ENCODE measurements around the gene RAD52. TPM values are rescaled to one million over a fixed set of nuclear protein-coding genes. Genes with fewer than 3 reads are reported as not detected.
A peak's percentile ranks its signal among the peaks of the same experiment; 100 is the strongest.

The RAD52 gene
- total RNA-seq, 6 donors from 2014 or later: 8.2 to 59.7 (median 14.9) TPM

DNA sequence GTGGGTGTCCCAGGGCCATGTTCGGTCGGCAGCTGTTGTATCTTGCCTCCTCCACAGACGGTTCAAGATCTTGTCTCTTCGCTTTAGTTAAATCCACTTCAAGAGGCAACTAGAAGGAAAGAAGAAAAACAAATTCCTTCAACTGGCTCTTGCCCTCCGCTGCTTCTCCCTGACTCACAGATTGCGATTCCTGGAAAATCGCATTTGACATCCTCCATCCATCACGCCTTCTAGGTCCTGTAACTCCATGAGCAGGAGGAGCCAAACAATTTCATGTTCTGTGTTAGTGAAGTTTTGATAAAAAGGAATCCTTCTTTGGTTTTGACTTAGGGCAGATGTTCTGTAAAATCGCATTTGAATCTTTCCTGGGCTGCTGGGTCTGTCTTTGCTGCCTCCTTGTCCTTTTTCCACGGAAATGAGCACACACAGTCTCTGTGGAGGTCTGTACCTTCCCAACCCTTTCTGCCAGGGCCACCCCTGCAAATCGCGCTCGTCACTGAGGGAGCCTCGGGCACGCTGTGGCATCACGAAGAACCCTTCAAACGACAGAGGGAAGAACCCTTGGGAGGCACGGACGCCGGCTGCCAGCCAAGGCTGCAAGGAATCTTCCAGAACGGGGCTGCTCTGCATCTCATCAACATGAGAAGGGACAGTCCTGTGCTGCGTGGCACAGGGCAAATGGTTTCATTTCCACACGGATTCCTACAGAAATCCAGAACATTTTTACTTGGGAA, 32.6 kb downstream of the RAD52 start:
- no peaks in the 10 kb centered on the region for H3K27me3 ChIP-seq
- DNase-seq (peak in 1 of 2 donors; percentile 64), ATAC-seq (ENCODE audit: low FRiP score in 2 of 2) (no peak)
- H3K4me1 ChIP-seq: peaks cover 0 to 15% (median 3%) of the 10 kb centered on the region in 4 donors
- no peak overlapping the region for H3K4me3 ChIP-seq
- WGBS, 2 donors: 94 to 95% methylated on average over 23 of the region's 23 CpGs
- H3K9me3 ChIP-seq: no peaks in the 10 kb centered on the region
- no peak for TF ChIP-seq POLR2AphosphoS5 (IDR thresholded peaks at IDR 0.05)
- TF ChIP-seq EP300 (IDR thresholded peaks at IDR 0.05): no peak
- TF ChIP-seq CTCF (IDR thresholded peaks at IDR 0.05): no peak
- no peak overlapping the region for H3K27ac ChIP-seq
- peaks cover 9 to 77% (median 38%) of the 10 kb centered on the region in 4 donors for H3K36me3 ChIP-seq

- H3K27ac ChIP-seq: no peak overlapping the region
- WGBS, 2 donors: 86 to 93% methylated on average over 26 to 27 of the region's 27 CpGs
- H3K27me3 ChIP-seq: no peaks in the 10 kb centered on the region
- H3K9me3 ChIP-seq: no peaks in the 10 kb centered on the region
- H3K36me3 ChIP-seq: peaks cover 9 to 76% (median 38%) of the 10 kb centered on the region in 4 donors
- H3K4me3 ChIP-seq: no peak overlapping the region
- peak in 1 of 2 donors; percentile 78 for DNase-seq
- peaks cover 0 to 22% (median 3%) of the 10 kb centered on the region in 4 donors for H3K4me1 ChIP-seq
- no peak for TF ChIP-seq POLR2AphosphoS5 (IDR thresholded peaks at IDR 0.05)
- no peak for TF ChIP-seq CTCF (IDR thresholded peaks at IDR 0.05)
- no peak for TF ChIP-seq POLR2A (IDR thresholded peaks at IDR 0.05)
- TF ChIP-seq EP300 (IDR thresholded peaks at IDR 0.05): no peak
- peak in 1 of 2 donors; percentile 23 for ATAC-seq (ENCODE audit: low FRiP score in 2 of 2)
These were observed 33.3 kb downstream of the RAD52 start for GRCh38 chr12:916240-916639.

DNA sequence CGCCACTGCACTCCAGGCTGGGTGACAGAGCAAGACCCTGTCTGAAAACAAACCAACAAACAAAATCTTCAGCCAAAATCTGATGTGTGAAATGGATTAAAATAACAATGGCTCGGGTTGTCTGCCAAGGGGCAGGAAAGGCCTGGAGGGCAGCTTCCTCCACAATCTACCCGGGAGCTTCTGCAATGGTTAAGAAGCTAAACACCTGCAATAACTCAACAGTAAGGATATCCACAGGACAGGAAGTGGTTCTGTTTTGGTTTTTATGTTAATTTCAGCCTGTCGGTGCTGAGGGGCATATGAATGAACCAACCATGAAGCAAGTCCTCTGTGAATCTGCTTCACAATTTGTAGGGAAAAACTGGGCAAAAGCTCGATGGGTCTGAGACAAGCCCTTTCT, 34.4 kb downstream of the RAD52 start:
- Histone ChIP-seq H3K36me3 (peaks cover 9 to 84% (median 41%) of the 10 kb centered on the region in 4 donors), H3K9me3 (no peaks in the 10 kb centered on the region), H3K4me1 (peaks cover 0 to 24% (median 11%) of the 10 kb centered on the region in 4 donors), H3K27ac (no peak overlapping the region), H3K27me3 (no peaks in the 10 kb centered on the region), H3K4me3 (no peak overlapping the region)
- WGBS, 2 donors: 43 to 46% methylated on average over 5 of the region's 5 CpGs
- DNase-seq (no peak), ATAC-seq (ENCODE audit: low FRiP score in 2 of 2) (no peak)
- no peak for TF ChIP-seq CTCF (IDR thresholded peaks at IDR 0.05)
- no peak for TF ChIP-seq POLR2AphosphoS5 (IDR thresholded peaks at IDR 0.05)
- TF ChIP-seq EP300 (IDR thresholded peaks at IDR 0.05): no peak
- no peak for TF ChIP-seq POLR2A (IDR thresholded peaks at IDR 0.05)

DNA sequence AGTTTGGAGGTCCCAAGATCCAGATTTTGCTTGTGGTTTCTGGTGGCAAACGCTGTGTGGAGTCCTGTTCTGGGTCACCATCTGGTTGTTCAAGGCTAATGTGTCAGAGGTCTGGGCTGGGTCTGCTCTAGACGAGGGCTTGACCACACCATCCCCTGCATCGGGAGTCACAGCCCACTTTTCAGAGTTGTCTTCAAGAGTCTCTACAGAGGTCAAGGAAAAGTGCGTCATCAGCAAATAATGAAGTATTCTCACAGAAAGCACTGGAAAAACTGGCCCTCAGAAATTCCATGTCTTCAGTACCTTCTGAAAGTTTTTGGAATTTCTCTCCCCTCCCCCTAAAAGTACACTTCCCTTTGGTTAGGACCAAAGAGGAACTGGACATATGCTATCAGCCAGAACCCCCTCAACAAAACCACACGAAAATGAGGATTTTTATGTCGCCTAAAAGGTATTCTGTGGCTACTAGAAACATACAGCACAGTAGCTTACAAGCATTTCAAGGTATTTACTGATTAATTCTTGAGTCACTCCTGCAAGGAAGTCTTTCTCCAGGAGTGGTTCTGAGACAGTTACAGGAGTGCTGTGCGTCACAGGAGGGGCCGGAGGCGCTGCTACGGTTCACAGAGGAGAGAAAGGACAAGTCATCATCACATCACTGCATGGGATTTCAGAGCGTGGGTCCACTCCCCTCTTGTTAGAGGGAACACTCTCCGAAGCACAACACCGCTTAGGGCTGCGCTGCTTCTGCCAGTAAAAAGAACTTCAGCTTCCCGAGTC, 35.4 kb downstream of the RAD52 start:
- Histone ChIP-seq H3K27me3 (no peaks in the 10 kb centered on the region), H3K9me3 (no peaks in the 10 kb centered on the region), H3K36me3 (peaks cover 12 to 91% (median 44%) of the 10 kb centered on the region in 4 donors), H3K27ac (no peak overlapping the region), H3K4me1 (peaks cover 7 to 24% (median 14%) of the 10 kb centered on the region in 4 donors), H3K4me3 (no peak overlapping the region)
- DNase-seq (no peak), ATAC-seq (ENCODE audit: low FRiP score in 2 of 2) (peak in 1 of 2 donors; percentile 54)
- TF ChIP-seq POLR2AphosphoS5 (IDR thresholded peaks at IDR 0.05): no peak
- TF ChIP-seq CTCF (IDR thresholded peaks at IDR 0.05): no peak
- no peak for TF ChIP-seq EP300 (IDR thresholded peaks at IDR 0.05)
- TF ChIP-seq POLR2A (IDR thresholded peaks at IDR 0.05): no peak
- 79 to 89% methylated on average over 15 of the region's 15 CpGs for WGBS, 2 donors
